ENCODE results near the gene RHBDD3. TPM values are rescaled to one million over a fixed set of nuclear protein-coding genes. Genes with fewer than 3 reads are reported as not detected.

RHBDD3 gene
- total RNA-seq, 4 donors from 2014 or later, result 27.8 to 54.9 (median 48.9) TPM

DNA sequence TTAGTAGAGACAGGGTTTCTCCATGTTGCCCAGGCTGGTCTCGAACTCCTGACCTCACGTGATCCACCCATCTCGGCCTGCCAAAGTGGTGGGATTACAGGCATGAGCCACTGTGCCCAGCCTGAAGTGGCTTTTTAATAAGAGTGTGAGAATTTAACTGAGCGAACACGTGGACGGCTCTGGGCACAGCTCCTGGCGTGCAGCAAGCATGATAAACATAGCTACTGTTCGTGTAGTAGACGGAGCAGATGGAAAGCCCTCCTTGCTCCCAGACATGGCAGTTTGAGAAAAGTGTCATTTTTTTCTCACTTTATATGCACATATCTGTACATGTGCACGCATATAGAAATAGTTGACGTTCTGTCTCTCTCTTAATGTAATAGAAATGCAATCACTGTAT, 55.0 kb downstream of the RHBDD3 start:
- H3K27me3 ChIP-seq, result no peaks in the 10 kb centered on the region
- no peaks in the 10 kb centered on the region for H3K36me3 ChIP-seq
- no peaks in the 10 kb centered on the region for H3K9me3 ChIP-seq
- H3K4me3 ChIP-seq (replicated peaks in 1 of 3), result no peak overlapping the region
- peaks cover 4 to 7% of the 10 kb centered on the region in 2 donors for H3K4me1 ChIP-seq
- WGBS, 2 donors, result 71 to 78% methylated on average over 11 of the region's 11 CpGs
- DNase-seq, result no peak
- H3K27ac ChIP-seq, result no peak overlapping the region
- intact Hi-C loops (cut with DNase I), result no loop called here
- no peak for TF ChIP-seq POLR2A (IDR thresholded peaks at IDR 0.05)
- TF ChIP-seq, protein P1, sequence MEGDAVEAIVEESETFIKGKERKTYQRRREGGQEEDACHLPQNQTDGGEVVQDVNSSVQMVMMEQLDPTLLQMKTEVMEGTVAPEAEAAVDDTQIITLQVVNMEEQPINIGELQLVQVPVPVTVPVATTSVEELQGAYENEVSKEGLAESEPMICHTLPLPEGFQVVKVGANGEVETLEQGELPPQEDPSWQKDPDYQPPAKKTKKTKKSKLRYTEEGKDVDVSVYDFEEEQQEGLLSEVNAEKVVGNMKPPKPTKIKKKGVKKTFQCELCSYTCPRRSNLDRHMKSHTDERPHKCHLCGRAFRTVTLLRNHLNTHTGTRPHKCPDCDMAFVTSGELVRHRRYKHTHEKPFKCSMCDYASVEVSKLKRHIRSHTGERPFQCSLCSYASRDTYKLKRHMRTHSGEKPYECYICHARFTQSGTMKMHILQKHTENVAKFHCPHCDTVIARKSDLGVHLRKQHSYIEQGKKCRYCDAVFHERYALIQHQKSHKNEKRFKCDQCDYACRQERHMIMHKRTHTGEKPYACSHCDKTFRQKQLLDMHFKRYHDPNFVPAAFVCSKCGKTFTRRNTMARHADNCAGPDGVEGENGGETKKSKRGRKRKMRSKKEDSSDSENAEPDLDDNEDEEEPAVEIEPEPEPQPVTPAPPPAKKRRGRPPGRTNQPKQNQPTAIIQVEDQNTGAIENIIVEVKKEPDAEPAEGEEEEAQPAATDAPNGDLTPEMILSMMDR (IDR thresholded peaks at IDR 0.05), result no peak

DNA sequence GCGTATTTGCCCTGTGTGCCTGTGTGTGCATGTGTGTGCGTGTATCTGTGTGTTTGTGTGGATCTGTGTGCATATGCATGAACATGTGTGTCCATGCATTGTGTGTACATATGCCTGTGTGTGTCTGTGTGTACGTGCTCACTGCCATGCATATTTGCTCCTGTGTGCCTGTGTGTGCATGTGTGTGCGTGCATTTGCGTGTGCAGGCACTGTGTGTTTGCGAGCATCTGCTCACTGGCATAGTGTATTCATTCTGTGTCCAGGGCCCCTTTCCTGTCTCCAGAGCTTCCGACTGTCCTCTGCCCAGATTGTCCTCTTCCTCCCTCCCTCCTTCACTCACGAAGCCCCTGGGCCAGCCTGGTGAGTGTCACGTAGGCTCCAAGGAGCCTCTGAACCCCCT, 56.3 kb downstream of the RHBDD3 start:
- Histone ChIP-seq H3K36me3 (no peaks in the 10 kb centered on the region), H3K27me3 (no peaks in the 10 kb centered on the region), H3K4me3 (replicated peaks in 1 of 3) (no peak overlapping the region), H3K9me3 (no peaks in the 10 kb centered on the region), H3K27ac (no peak overlapping the region), H3K4me1 (peaks cover 7 to 8% of the 10 kb centered on the region in 2 donors)
- no peak for TF ChIP-seq POLR2A (IDR thresholded peaks at IDR 0.05)
- TF ChIP-seq, protein P1 (IDR thresholded peaks at IDR 0.05), result no peak
- DNase-seq, result no peak
- 94 to 97% methylated on average over 9 of the region's 9 CpGs for WGBS, 2 donors
- intact Hi-C loops (cut with DNase I), result no loop called here

GRCh38 chr22:29211066-29211465, 56.7 kb downstream of the RHBDD3 start:
- WGBS, 2 donors, result 84 to 86% methylated on average over 11 of the region's 11 CpGs
- intact Hi-C loops (cut with DNase I), result no loop called here
- Histone ChIP-seq H3K4me1 (peaks cover 11 to 12% of the 10 kb centered on the region in 2 donors), H3K9me3 (no peaks in the 10 kb centered on the region), H3K36me3 (no peaks in the 10 kb centered on the region), H3K27ac (no peak overlapping the region), H3K27me3 (no peaks in the 10 kb centered on the region), H3K4me3 (replicated peaks in 1 of 3) (no peak overlapping the region)
- no peak for DNase-seq
- TF ChIP-seq, protein P1 (IDR thresholded peaks at IDR 0.05), result no peak
- no peak for TF ChIP-seq POLR2A (IDR thresholded peaks at IDR 0.05)

Other genes starting within 250 kb of the RHBDD3 start
- gene C22orf31, start 206.2 kb downstream of the RHBDD3 start, total RNA-seq, result not detected
- gene KREMEN1, start 194.9 kb downstream of the RHBDD3 start, total RNA-seq, result 10 to 100 TPM; 18.1 to 27.1 (median 25.6) TPM
- gene EMID1, start 62.1 kb downstream of the RHBDD3 start, total RNA-seq, result 10 to 100 TPM; 14.0 to 55.9 (median 19.0) TPM
- gene EWSR1, start 287 bp upstream of the RHBDD3 start, total RNA-seq, result 100 to 1,000 TPM; 205 to 290 (median 258) TPM
- gene GAS2L1, start 38.7 kb upstream of the RHBDD3 start, total RNA-seq, result 10 to 100 TPM in 3 of 4 donors, 1 to 10 TPM in 1; 9.3 to 22.2 (median 15.7) TPM
- gene RASL10A, start 47.7 kb upstream of the RHBDD3 start, total RNA-seq, result 1 to 10 TPM in 1 of 4 donors, under 1 TPM in 1, not detected in 2; 0.67 to 1.7 TPM
- 100 to 1,000 TPM in 1 of 4 donors, 10 to 100 TPM in 3; 45.0 to 103 (median 91.4) TPM for gene AP1B1, start 120.6 kb upstream of the RHBDD3 start, total RNA-seq
- not detected for gene RFPL1, start 170.6 kb upstream of the RHBDD3 start, total RNA-seq
- under 1 TPM in 3 of 4 donors, not detected in 1; 0.27 to 0.44 (median 0.33) TPM for gene NEFH, start 212.2 kb upstream of the RHBDD3 start, total RNA-seq